ENCODE data around the gene NUP210L. TPM values are rescaled to one million over a fixed set of nuclear protein-coding genes. Genes with fewer than 3 reads are reported as not detected.
A peak's percentile ranks its signal among the peaks of the same experiment; 100 is the strongest.

Gene NUP210L
- total and polyA plus RNA-seq, 8 donors = 0.02 to 0.06 (median 0.05) TPM; not detected in 4

GRCh38 chr1:154178911-154179811, 24.3 kb upstream of the NUP210L start:
- no peaks in the 10 kb centered on the region for H3K27me3 ChIP-seq
- no peak for TF ChIP-seq CTCF (IDR thresholded peaks at IDR 0.05)
- no peaks in the 10 kb centered on the region for H3K9me3 ChIP-seq
- H3K36me3 ChIP-seq = no peaks in the 10 kb centered on the region
- peak in 2 of 6 donors; percentile 31 to 54 for DNase-seq
- H3K4me1 ChIP-seq = peaks cover 23 to 59% (median 31%) of the 10 kb centered on the region in 3 donors
- no peak for FAIRE-seq
- H3K4me3 ChIP-seq = no peak overlapping the region
- intact Hi-C loops (cut with DNase I) = no loop called here
- ATAC-seq = peak in 2 of 4 donors; percentile 29 to 40
- WGBS, 2 donors = 43 to 49% methylated on average over 10 of the region's 10 CpGs
- peak overlapping the region; percentile 3 to 66 (median 36) for H3K27ac ChIP-seq

- WGBS, 2 donors = 34 to 37% methylated on average over 2 of the region's 2 CpGs
- ATAC-seq (no peak), FAIRE-seq (no peak), DNase-seq (no peak)
- H3K9me3 ChIP-seq = no peaks in the 10 kb centered on the region
- intact Hi-C loops (cut with DNase I) = no loop called here
- peaks cover 0 to 10% (median 2%) of the 10 kb centered on the region in 3 donors for H3K36me3 ChIP-seq
- TF ChIP-seq CTCF (IDR thresholded peaks at IDR 0.05) = no peak
- no peaks in the 10 kb centered on the region for H3K27me3 ChIP-seq
- H3K4me3 ChIP-seq = no peak overlapping the region
- H3K27ac ChIP-seq = peak overlapping the region in 1 of 4 donors; percentile 42
- H3K4me1 ChIP-seq = peaks cover 23 to 59% (median 27%) of the 10 kb centered on the region in 3 donors
Measured at GRCh38 chr1:154178013-154178412, 23.1 kb upstream of the NUP210L start.

GRCh38 chr1:154176337-154176736, 21.5 kb upstream of the NUP210L start:
- no peak for TF ChIP-seq CTCF (IDR thresholded peaks at IDR 0.05)
- Histone ChIP-seq H3K27ac (peak overlapping the region in 1 of 4 donors; percentile 3), H3K4me3 (no peak overlapping the region), H3K9me3 (no peaks in the 10 kb centered on the region), H3K36me3 (peaks cover 3 to 26% (median 17%) of the 10 kb centered on the region in 3 donors), H3K4me1 (peaks cover 23 to 51% (median 23%) of the 10 kb centered on the region in 3 donors), H3K27me3 (no peaks in the 10 kb centered on the region)
- 54 to 61% methylated on average over 2 of the region's 2 CpGs for WGBS, 2 donors
- intact Hi-C loops (cut with DNase I) = no loop called here
- ATAC-seq (peak in 3 of 4 donors; percentile 29 to 56 (median 43)), DNase-seq (no peak), FAIRE-seq (no peak)

- no peak for TF ChIP-seq CTCF (IDR thresholded peaks at IDR 0.05)
- ATAC-seq = no peak
- no peak for FAIRE-seq
- no peaks in the 10 kb centered on the region for H3K27me3 ChIP-seq
- 90 to 96% methylated on average over 4 of the region's 4 CpGs for WGBS, 2 donors
- H3K36me3 ChIP-seq = peaks cover 10 to 43% (median 28%) of the 10 kb centered on the region in 3 donors
- no peak overlapping the region for H3K27ac ChIP-seq
- no peak for DNase-seq
- H3K4me3 ChIP-seq = no peak overlapping the region
- H3K9me3 ChIP-seq = no peaks in the 10 kb centered on the region
- intact Hi-C loops (cut with DNase I) = no loop called here
- H3K4me1 ChIP-seq = peaks cover 9 to 35% (median 9%) of the 10 kb centered on the region in 3 donors
Measured at GRCh38 chr1:154174654-154175053, 19.8 kb upstream of the NUP210L start.

All from pancreas (tissue), 10 donors.